NCI-H187 treated with DMSO at 0.1 percent for 48 hours (cell line): ENCODE data around the gene FAM156A.
A peak's percentile ranks its signal among the peaks of the same experiment; 100 is the strongest.
"Not testable (repeated sequence)": the region's sequence is repeated elsewhere in the genome, so short reads cannot be mapped to it uniquely, and the experiment has no call there.

Experiments
- DNase-seq: peaks from one replicate; lab custom pipeline; 2025; lab: John Stamatoyannopoulos, UW

The FAM156A gene

GRCh38 chrX:52958113-52958959 lies at the start of gene FAM156A:
FAM156A (minus strand) TSS chrX:52958518; CDS start chrX:52948588, 9,930 bp downstream.
- DNase-seq: not testable (repeated sequence)

GRCh38 chrX:53005327-53005726 lies 47.0 kb upstream of the FAM156A start:
- no peak for DNase-seq

GRCh38 chrX:53004811-53005210 lies 46.5 kb upstream of the FAM156A start:
- no peak for DNase-seq

- DNase-seq: no peak
Observed at GRCh38 chrX:53004038-53004437, 45.7 kb upstream of the FAM156A start.

- no peak for DNase-seq
Observed at GRCh38 chrX:53003111-53003510, 44.8 kb upstream of the FAM156A start.

- no peak for DNase-seq
Observed at GRCh38 chrX:53001958-53002357, 43.6 kb upstream of the FAM156A start.

GRCh38 chrX:53000447-53001135 lies 42.3 kb upstream of the FAM156A start:
- DNase-seq: no peak

GRCh38 chrX:52995987-52996331 lies 37.6 kb upstream of the FAM156A start:
- DNase-seq: no peak

GRCh38 chrX:52995135-52995986 lies 37.0 kb upstream of the FAM156A start:
- DNase-seq: peak; percentile 37

- no peak for DNase-seq
Observed at GRCh38 chrX:52990848-52991247, 32.5 kb upstream of the FAM156A start.

- DNase-seq: not testable (repeated sequence)
Observed at GRCh38 chrX:52990011-52990631, 31.8 kb upstream of the FAM156A start.

- DNase-seq: no peak
Observed at GRCh38 chrX:52988985-52989917, 30.9 kb upstream of the FAM156A start.

- no peak for DNase-seq
Observed at GRCh38 chrX:52983321-52984000, 25.1 kb upstream of the FAM156A start.

- DNase-seq: no peak
Observed at GRCh38 chrX:52979993-52980392, 21.7 kb upstream of the FAM156A start.

- no peak for DNase-seq
Observed at GRCh38 chrX:52979568-52979967, 21.2 kb upstream of the FAM156A start.

GRCh38 chrX:52977953-52978352 lies 19.6 kb upstream of the FAM156A start:
- DNase-seq: no peak

- not testable (repeated sequence) for DNase-seq
Observed at GRCh38 chrX:52975576-52975975, 17.3 kb upstream of the FAM156A start.

GRCh38 chrX:52974336-52974992 lies 16.1 kb upstream of the FAM156A start:
- DNase-seq: not testable (repeated sequence)

- not testable (repeated sequence) for DNase-seq
Observed at GRCh38 chrX:52967922-52968321, 9.6 kb upstream of the FAM156A start.
